Left renal cortex interstitium (tissue), 4 donors: ENCODE results near the gene ANKRD28. TPM values are rescaled to one million over a fixed set of nuclear protein-coding genes. Genes with fewer than 3 reads are reported as not detected.
A peak's percentile ranks its signal among the peaks of the same experiment; 100 is the strongest.

Experiments
- DNase-seq, 4 donors: peaks; one replicate each; pipeline ENCODE4 v3.0.0-alpha.2; 2013; ENCODE audit warnings: low read depth in 4 of 4, low spot score in 2 of 4, missing footprints in 1 of 4
- polyA plus RNA-seq, 4 donors: library from polyadenylated mRNA; unstranded; fragments of 120-200 nt; gene quantifications; one replicate each; pipeline ENCODE4 v1.2.1, GENCODE V29; 2013; ENCODE audit not compliant: insufficient read length in 4 of 4

Gene ANKRD28
- polyA plus RNA-seq, 4 donors = 35.0 to 53.4 (median 44.4) TPM

GRCh38 chr3:15804553-15805095 is 6.8 kb upstream of the ANKRD28 start:
- no peak for DNase-seq

GRCh38 chr3:15803921-15804320 is 6.1 kb upstream of the ANKRD28 start:
- no peak for DNase-seq

GRCh38 chr3:15801298-15801697 is 3.5 kb upstream of the ANKRD28 start:
- DNase-seq = no peak

- DNase-seq = no peak
Observed at GRCh38 chr3:15800780-15801179, 3.0 kb upstream of the ANKRD28 start.

GRCh38 chr3:15800327-15800726 is 2.5 kb upstream of the ANKRD28 start:
- no peak for DNase-seq

- DNase-seq = no peak
Observed at GRCh38 chr3:15798533-15799245, 910 bp upstream of the ANKRD28 start.

- DNase-seq = peak in 3 of 4 donors; percentile 19 to 43 (median 34)
Observed at GRCh38 chr3:15796771-15797641, 773 bp downstream of the ANKRD28 start.

GRCh38 chr3:15796331-15796730 is 1.4 kb downstream of the ANKRD28 start:
- DNase-seq = no peak

- DNase-seq = no peak
Observed at GRCh38 chr3:15795651-15796308, 2.0 kb downstream of the ANKRD28 start.

GRCh38 chr3:15794842-15795650 is 2.7 kb downstream of the ANKRD28 start:
- DNase-seq = no peak

GRCh38 chr3:15794303-15794771 is 3.4 kb downstream of the ANKRD28 start:
- DNase-seq = no peak

- DNase-seq = no peak
Observed at GRCh38 chr3:15791525-15791924, 6.3 kb downstream of the ANKRD28 start.

GRCh38 chr3:15787941-15788340 is 9.8 kb downstream of the ANKRD28 start:
- DNase-seq = no peak

- no peak for DNase-seq
Observed at GRCh38 chr3:15787526-15787925, 10.3 kb downstream of the ANKRD28 start.

- no peak for DNase-seq
Observed at GRCh38 chr3:15783361-15783969, 14.3 kb downstream of the ANKRD28 start.

GRCh38 chr3:15782429-15782828 is 15.3 kb downstream of the ANKRD28 start:
- no peak for DNase-seq

GRCh38 chr3:15781637-15782402 is 16.0 kb downstream of the ANKRD28 start:
- no peak for DNase-seq

GRCh38 chr3:15781131-15781530 is 16.6 kb downstream of the ANKRD28 start:
- DNase-seq = no peak

- DNase-seq = no peak
Observed at GRCh38 chr3:15779111-15779510, 18.7 kb downstream of the ANKRD28 start.
